Activated CD4-positive, alpha-beta T cell treated with anti-CD3 and anti-CD28 coated beads, Interleukin-2, amount 10 ng/mL, durations not matched to agents 24 days and 14 days (primary cell): ENCODE measurements around the gene TMEM151A. TPM values are rescaled to one million over a fixed set of nuclear protein-coding genes. Genes with fewer than 3 reads are reported as not detected.
A peak's percentile ranks its signal among the peaks of the same experiment; 100 is the strongest.

ENCODE experiments used
- DNase-seq: peaks from one replicate; pipeline ENCODE4 v3.0.0; 2022
- H3K27ac Mint-ChIP-seq: one replicate; pipeline ENCODE4 v1.8.0; 2022; ENCODE audit warnings: mild to moderate bottlenecking, mixed read lengths
- H3K27me3 Mint-ChIP-seq: one replicate; pipeline ENCODE4 v1.8.0; 2022; ENCODE audit warnings: mixed read lengths
- H3K36me3 Mint-ChIP-seq: one replicate; pipeline ENCODE4 v1.8.0; 2022; ENCODE audit warnings: low read depth, mild to moderate bottlenecking, mixed read lengths
- H3K4me1 Mint-ChIP-seq: one replicate; pipeline ENCODE4 v1.8.0; 2021; ENCODE audit warnings: mixed read lengths
- H3K4me3 Mint-ChIP-seq: one replicate; pipeline ENCODE4 v1.8.0; 2022; ENCODE audit warnings: mild to moderate bottlenecking, moderate library complexity, mixed read lengths
- H3K9me3 Mint-ChIP-seq: one replicate; pipeline ENCODE4 v1.8.0; 2021; ENCODE audit warnings: mixed read lengths
- intact Hi-C: fragments of 100-400 bp; cut with micrococcal nuclease; formaldehyde crosslinking; loops from one replicate; pipeline ENCODE4 v1.15.1; 2023
- total RNA-seq: library from RNA; stranded (reverse); gene quantifications from 2 replicates; pipeline ENCODE4 v1.2.3, GENCODE V29; 2022

Gene TMEM151A
- total RNA-seq, 1 donor from 2014 or later, result not detected

DNA sequence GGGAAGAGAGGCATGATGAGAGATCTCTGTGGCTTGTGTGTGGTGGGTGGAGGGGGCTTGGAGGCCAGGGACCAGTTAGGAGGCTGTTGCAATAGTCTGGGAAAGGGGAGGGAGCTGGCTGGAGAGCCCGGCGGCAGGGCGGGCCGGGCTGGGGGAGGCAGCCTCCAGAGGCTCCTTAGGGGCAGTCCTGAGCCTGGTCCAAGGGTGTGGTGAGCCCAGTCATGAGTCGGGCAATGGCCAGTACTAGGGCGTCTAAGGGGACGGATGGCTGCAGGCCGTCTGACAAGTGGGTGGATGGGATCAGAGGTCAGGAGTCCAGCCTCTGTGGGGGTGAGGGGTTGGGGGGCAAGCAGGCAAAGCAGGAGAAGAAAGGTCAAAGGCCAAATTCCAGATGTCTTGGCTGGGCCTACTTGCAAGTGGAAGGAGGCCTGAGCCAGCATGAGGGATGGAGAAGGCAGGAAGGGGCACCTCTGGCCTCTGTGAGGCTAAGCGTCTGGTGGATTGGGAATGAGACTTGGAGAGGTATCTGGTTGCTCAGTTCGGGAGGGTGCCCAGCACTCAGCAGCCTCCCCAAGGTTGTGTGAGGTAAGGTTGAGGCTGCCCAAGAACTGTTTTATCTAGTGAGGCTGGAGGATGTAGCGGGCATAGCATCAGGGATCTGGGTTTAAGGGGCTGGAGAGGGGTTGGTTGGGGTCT is 31.2 kb downstream of the TMEM151A start:
- no peak overlapping the region for H3K27ac Mint-ChIP-seq
- peaks cover 45% of the 10 kb centered on the region for H3K4me1 Mint-ChIP-seq
- H3K9me3 Mint-ChIP-seq, result no peaks in the 10 kb centered on the region

DNA sequence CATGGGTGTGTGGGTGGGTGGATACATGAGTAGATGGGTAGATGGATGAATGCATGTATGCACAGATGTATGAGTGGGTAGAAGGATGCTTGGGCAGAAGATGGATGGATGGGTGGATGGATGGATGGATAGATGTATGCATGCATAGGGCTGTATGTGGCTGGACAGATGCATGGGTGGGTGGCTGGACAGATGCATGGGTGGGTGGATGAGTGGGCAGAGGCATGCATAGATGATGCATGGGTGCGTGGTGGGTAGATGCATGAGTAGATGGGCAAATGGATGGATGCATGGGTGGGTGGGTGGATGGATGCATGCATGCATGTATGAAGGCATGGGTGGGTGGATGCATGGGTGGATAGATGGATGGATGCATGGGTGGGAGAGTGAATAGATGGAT is 32.0 kb downstream of the TMEM151A start:
- Mint-ChIP-seq H3K4me3 (no peak overlapping the region), H3K27me3 (no peaks in the 10 kb centered on the region), H3K4me1 (peaks cover 45% of the 10 kb centered on the region), H3K9me3 (no peaks in the 10 kb centered on the region), H3K36me3 (no peaks in the 10 kb centered on the region), H3K27ac (no peak overlapping the region)
- DNase-seq, result no peak
- intact Hi-C loops, result no loop called here

More for the DNA sequence above, 31.2 kb downstream of the TMEM151A start:
- intact Hi-C loops, result no loop called here
- no peak for DNase-seq
- no peaks in the 10 kb centered on the region for H3K36me3 Mint-ChIP-seq
- H3K27me3 Mint-ChIP-seq, result no peaks in the 10 kb centered on the region
- no peak overlapping the region for H3K4me3 Mint-ChIP-seq

GRCh38 chr11:66324664-66325063 is 33.0 kb downstream of the TMEM151A start:
- no peak overlapping the region for H3K27ac Mint-ChIP-seq
- intact Hi-C loops, result no loop called here
- H3K36me3 Mint-ChIP-seq, result no peaks in the 10 kb centered on the region
- DNase-seq, result no peak
- H3K27me3 Mint-ChIP-seq, result no peaks in the 10 kb centered on the region
- H3K4me3 Mint-ChIP-seq, result no peak overlapping the region
- H3K9me3 Mint-ChIP-seq, result no peaks in the 10 kb centered on the region
- peaks cover 39% of the 10 kb centered on the region for H3K4me1 Mint-ChIP-seq

GRCh38 chr11:66325263-66325671 is 33.6 kb downstream of the TMEM151A start:
- DNase-seq, result no peak
- intact Hi-C loops, result no loop called here
- Mint-ChIP-seq H3K4me1 (peaks cover 37% of the 10 kb centered on the region), H3K27me3 (no peaks in the 10 kb centered on the region), H3K36me3 (no peaks in the 10 kb centered on the region), H3K4me3 (no peak overlapping the region), H3K27ac (no peak overlapping the region), H3K9me3 (no peaks in the 10 kb centered on the region)

DNA sequence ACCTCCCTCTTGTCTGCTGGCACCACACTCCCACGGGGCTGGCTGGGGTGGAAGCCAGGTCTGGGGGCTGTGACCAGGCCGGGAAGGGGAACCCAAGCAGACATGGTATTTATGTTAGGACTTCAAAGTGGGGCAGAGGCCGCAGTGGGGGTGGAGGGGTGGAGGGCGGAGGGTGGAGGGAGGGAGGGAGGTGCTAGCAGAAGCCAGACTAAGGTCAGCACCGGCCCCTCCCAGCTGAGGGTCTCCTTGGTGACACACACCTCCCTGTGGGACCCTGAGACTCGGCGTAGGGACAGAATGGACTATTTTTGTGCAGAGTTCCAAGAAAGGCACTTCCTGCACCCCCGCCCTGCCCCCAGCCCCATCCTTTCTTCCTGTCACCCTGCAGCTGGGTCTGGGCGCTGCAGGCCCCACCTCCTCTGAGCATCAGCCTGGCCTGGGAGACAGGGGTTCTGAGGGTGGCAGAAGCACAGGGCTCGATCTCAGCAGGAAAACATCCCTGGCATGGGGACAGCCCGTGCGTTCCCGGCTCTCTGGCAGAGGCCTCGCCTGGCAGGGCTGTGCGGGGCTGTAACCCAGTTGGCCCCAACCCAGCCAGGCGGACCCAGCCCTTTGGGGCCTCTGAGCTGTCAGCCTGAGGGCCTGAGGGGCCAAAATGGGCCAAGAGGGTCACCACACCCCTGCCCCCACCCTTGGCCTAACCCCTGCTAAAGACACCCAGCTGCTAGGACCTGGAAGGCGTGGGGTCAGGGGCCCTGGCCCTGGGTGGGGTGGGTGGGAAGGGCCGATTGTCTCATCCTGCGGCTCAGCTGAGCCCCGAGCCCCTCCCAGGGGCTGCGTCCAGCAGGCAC is 34.8 kb downstream of the TMEM151A start:
- H3K4me1 Mint-ChIP-seq, result peaks cover 37% of the 10 kb centered on the region
- no peaks in the 10 kb centered on the region for H3K9me3 Mint-ChIP-seq

DNA sequence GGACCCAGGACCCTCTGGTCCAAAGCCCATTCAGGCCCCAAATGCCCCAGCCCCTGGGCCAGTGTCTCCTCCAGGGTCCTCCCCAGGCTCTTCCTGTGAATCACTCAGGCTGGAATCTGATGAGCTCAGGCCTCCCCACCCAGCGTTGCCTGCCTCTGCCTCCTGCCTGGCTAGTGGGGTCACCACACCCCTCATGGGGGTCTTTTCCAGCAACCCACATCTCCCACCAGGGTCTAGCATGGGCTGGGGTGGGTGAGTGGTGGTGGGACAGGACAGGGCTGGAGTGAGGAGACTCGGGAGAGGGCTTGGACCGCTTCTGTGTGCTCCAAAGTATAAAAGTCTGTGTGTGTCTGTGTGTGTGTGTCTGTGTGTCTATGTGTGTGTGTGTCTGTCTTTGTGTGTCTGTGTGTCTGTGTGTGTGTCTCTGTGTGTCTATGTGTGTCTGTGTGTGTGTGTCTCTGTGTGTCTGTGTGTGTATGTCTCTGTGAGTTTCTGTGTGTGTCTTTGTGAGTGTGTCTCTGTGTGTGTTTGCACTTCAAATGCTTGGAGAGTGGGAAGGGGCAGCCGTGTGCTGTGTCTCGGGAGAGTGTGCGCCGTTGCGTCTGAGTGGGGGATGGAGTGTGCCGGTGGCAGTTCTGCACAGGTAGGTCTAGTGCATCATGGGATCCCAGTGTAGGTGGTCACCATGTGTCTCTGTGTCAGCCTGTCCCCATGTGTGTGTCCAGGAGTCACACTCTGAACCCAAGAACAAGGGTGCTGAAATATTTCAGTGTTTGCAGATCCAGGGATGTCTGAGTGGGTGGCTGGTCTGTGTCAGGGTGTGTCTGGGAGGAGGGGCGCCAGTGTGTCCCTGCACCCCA is 35.7 kb downstream of the TMEM151A start:
- no peaks in the 10 kb centered on the region for H3K27me3 Mint-ChIP-seq
- no peaks in the 10 kb centered on the region for H3K9me3 Mint-ChIP-seq
- peak overlapping the region; percentile 15 for H3K4me3 Mint-ChIP-seq
- H3K4me1 Mint-ChIP-seq, result peaks cover 37% of the 10 kb centered on the region
- peak overlapping the region; percentile 72 for H3K27ac Mint-ChIP-seq
- no peaks in the 10 kb centered on the region for H3K36me3 Mint-ChIP-seq
- intact Hi-C loops, result loop anchor here (1.0 kb wide), 3 partner anchors 15 to 105 kb away; partner anchors contain the start of gene YIF1A
- no peak for DNase-seq

More for the DNA sequence above, 34.8 kb downstream of the TMEM151A start:
- no peaks in the 10 kb centered on the region for H3K27me3 Mint-ChIP-seq
- no peaks in the 10 kb centered on the region for H3K36me3 Mint-ChIP-seq
- intact Hi-C loops, result no loop called here
- peak; percentile 86 for DNase-seq
- peak overlapping the region; percentile 48 for H3K4me3 Mint-ChIP-seq
- H3K27ac Mint-ChIP-seq, result peak overlapping the region; percentile 83

DNA sequence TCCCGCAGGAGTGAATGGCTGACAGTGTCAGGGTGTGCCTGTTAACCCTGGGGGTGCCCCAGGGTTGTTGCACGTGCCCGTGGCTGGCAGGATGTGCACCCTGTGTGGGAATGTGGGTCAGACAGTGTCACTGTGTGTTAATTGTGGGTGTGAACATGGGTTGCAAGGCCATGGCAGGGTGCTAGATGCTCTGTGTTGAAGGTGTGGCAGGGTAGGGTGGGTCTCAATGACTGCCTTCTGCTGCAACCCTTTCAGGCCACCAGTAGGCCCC is 36.3 kb downstream of the TMEM151A start:
- peak overlapping the region; percentile 72 for H3K27ac Mint-ChIP-seq
- no peaks in the 10 kb centered on the region for H3K27me3 Mint-ChIP-seq
- intact Hi-C loops, result loop anchor here (1.0 kb wide), 3 partner anchors 16 to 106 kb away; partner anchors contain the start of gene YIF1A
- DNase-seq, result peak; percentile 73
- H3K9me3 Mint-ChIP-seq, result no peaks in the 10 kb centered on the region
- H3K4me3 Mint-ChIP-seq, result peak overlapping the region; percentile 34
- H3K4me1 Mint-ChIP-seq, result peaks cover 37% of the 10 kb centered on the region
- H3K36me3 Mint-ChIP-seq, result no peaks in the 10 kb centered on the region

GRCh38 chr11:66328302-66329144 is 36.8 kb downstream of the TMEM151A start:
- Mint-ChIP-seq H3K4me1 (peaks cover 37% of the 10 kb centered on the region), H3K27me3 (no peaks in the 10 kb centered on the region), H3K4me3 (peak overlapping the region; percentile 34), H3K9me3 (no peaks in the 10 kb centered on the region), H3K27ac (peak overlapping the region; percentile 72), H3K36me3 (no peaks in the 10 kb centered on the region)
- intact Hi-C loops, result loop anchor here (1.0 kb wide), 3 partner anchors 16 to 106 kb away; partner anchors contain the start of gene YIF1A
- DNase-seq, result peak; percentile 94

DNA sequence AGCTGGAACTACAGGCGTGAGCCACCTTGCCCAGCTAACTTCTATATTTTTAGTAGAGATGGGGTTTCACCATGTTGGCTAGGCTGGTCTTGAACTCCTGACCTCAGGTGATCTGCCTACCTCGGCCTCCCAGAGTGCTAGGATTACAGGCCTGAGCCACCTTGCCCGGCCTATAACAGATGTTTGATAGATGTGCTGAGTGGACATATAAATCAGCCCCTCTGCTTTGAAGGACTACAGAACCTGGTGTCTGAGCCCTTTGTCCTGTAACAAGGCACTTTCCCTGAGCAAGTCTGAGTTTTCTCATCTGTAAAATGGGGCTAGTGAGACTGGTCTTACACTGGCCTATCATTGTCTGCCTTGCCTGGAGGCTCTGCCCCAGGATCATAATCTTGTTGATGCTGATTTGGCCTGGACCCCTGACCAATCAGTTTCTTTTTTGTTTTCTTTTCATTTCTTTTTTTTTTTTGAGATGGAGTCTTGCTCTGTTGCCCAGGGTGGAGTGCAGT is 37.5 kb downstream of the TMEM151A start:
- intact Hi-C loops, result no loop called here
- no peak overlapping the region for H3K27ac Mint-ChIP-seq
- peaks cover 32% of the 10 kb centered on the region for H3K4me1 Mint-ChIP-seq
- H3K36me3 Mint-ChIP-seq, result no peaks in the 10 kb centered on the region
- no peaks in the 10 kb centered on the region for H3K9me3 Mint-ChIP-seq
- no peak overlapping the region for H3K4me3 Mint-ChIP-seq
- no peak for DNase-seq
- H3K27me3 Mint-ChIP-seq, result no peaks in the 10 kb centered on the region

DNA sequence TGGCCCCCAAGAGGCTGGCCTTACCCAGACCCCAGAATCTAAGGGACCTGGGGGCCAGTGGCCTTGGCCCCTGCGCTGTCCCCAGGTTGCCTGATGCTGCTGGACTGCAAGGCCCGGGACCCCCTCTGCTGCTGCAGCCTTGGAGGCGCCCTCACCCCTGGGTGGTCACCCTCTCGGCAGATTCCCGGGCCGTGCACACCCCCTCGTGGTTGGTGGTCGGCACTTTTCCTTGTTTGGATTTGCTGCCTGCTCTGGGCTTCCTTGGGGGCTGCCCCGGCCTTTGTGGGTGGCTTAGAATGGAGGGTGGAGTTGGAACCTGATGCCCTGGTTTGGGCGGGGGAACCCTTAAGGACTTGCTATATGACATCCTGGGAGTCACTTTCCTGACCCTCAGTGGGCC is 39.2 kb downstream of the TMEM151A start:
- intact Hi-C loops, result no loop called here
- H3K27me3 Mint-ChIP-seq, result peaks cover 2% of the 10 kb centered on the region
- H3K4me1 Mint-ChIP-seq, result peaks cover 23% of the 10 kb centered on the region
- no peak for DNase-seq
- no peak overlapping the region for H3K4me3 Mint-ChIP-seq
- no peak overlapping the region for H3K27ac Mint-ChIP-seq
- H3K9me3 Mint-ChIP-seq, result no peaks in the 10 kb centered on the region
- H3K36me3 Mint-ChIP-seq, result no peaks in the 10 kb centered on the region

GRCh38 chr11:66331542-66332370 is 40.1 kb downstream of the TMEM151A start:
- no peak overlapping the region for H3K4me3 Mint-ChIP-seq
- H3K27me3 Mint-ChIP-seq, result peaks cover 2% of the 10 kb centered on the region
- no peak for DNase-seq
- no peak overlapping the region for H3K27ac Mint-ChIP-seq
- peaks cover 24% of the 10 kb centered on the region for H3K4me1 Mint-ChIP-seq
- H3K36me3 Mint-ChIP-seq, result no peaks in the 10 kb centered on the region
- intact Hi-C loops, result no loop called here
- no peaks in the 10 kb centered on the region for H3K9me3 Mint-ChIP-seq
